Adrenal gland (tissue), 12 donors: ENCODE measurements around the gene NIPA2. TPM values are rescaled to one million over a fixed set of nuclear protein-coding genes. Genes with fewer than 3 reads are reported as not detected.

Experiments used
- DNase-seq, 7 donors: peaks; one replicate each; pipeline ENCODE4 v3.0.0-alpha.2; 2019 to 2020
- H3K27ac ChIP-seq, 5 donors: fragments of 200-600 bp; sonication (generic) in 4 of 5; 1 replicate in 3 of 5; 2 replicates in 2 of 5; pipeline versions ENCODE4 v1.5.1 to v1.8.0; 2016 to 2020; ENCODE audit warnings: mild to moderate bottlenecking in 1 of 5
- H3K27me3 ChIP-seq: fragments of 200-600 bp; 2 replicates; pipeline ENCODE4 v1.8.0; 2021
- H3K36me3 ChIP-seq, 2 donors: fragments of 200-600 bp; replicated peaks in 1 of 2; 1 replicate in 1 of 2; 2 replicates in 1 of 2; pipeline versions ENCODE4 v1.5.1 to v1.8.0; 2018 to 2022
- H3K4me1 ChIP-seq, 2 donors: fragments of 200-600 bp; replicated peaks in 1 of 2; 1 replicate in 1 of 2; 2 replicates in 1 of 2; pipeline versions ENCODE4 v1.5.1 to v1.8.0; 2018 to 2021
- H3K4me3 ChIP-seq, 4 donors: fragments of 200-600 bp; sonication (generic) in 3 of 4; one replicate each; pipeline ENCODE4 v1.5.1; 2016 to 2018
- H3K9me3 ChIP-seq, 3 donors: fragments of 200-600 bp; sonication (generic) in 1 of 3; replicated peaks in 1 of 3; 1 replicate in 2 of 3; 2 replicates in 1 of 3; pipeline versions ENCODE4 v1.5.1 to v1.8.0; 2016 to 2021
- POLR2A ChIP-seq, 2 donors: fragments of 450-650 bp; IDR thresholded peaks; one replicate each; pipeline ENCODE4 v1.6.1; 2017; ENCODE audit warnings: antibody characterized with exemption in 2 of 2, mild to moderate bottlenecking in 2 of 2, moderate library complexity in 1 of 2
- WGBS, 4 donors: extraction: QIAGEN DNeasy Blood & Tissue Kit in 2 of 4; methylation state at CpG; one replicate each; pipeline versions ENCODE4 v1.1.5 to v1.1.7; 2013 to 2017; 5-methylcytosine and 5-hydroxymethylcytosine counted together
- intact Hi-C, 2 donors: fragments of 100-400 bp; cut with DNase I; formaldehyde crosslinking; loops; one replicate each; pipeline versions ENCODE4 v1.14.1 to v1.15.0; 2022 to 2023
- polyA plus RNA-seq, 3 donors: library from polyadenylated mRNA; stranded (reverse); fragments of 200-250 nt in 2 of 3; fragments of 350-450 nt in 1 of 3; fragmentation: Illumina TruSeq in 1 of 3; extraction: RNeasy Lipid Tissue Mini Kit (QIAGEN cat#74804) in 1 of 3; gene quantifications; one replicate each; pipeline ENCODE4 v1.2.3, GENCODE V29; 2013 to 2014
- total RNA-seq, 9 donors: library from RNA; depleted of rRNA in 4 of 9; stranded (reverse); fragments of >200 nt in 4 of 9; fragments of 120-200 nt in 1 of 9; fragmentation: NEBNext Ultra II Directional in 1 of 9; extraction: Animal tissue kit (Norgen Biotek cat#: 25700) in 1 of 9; gene quantifications; one replicate each; pipeline versions ENCODE4 v1.1.0 to v1.2.4, GENCODE V29; 2013 to 2023
- TF ChIP-seq, protein P1 (sequence below), 6 experiments: fragments of 450-650 bp in 4 of 6; fragments of 200-600 bp in 2 of 6; sonication (generic) in 1 of 6; IDR thresholded peaks; 1 replicate in 5 of 6; 2 replicates in 1 of 6; pipeline versions ENCODE4 v1.5.1 to v1.8.0; 2016 to 2021; ENCODE audit warnings: antibody characterized with exemption in 6 of 6, mild to moderate bottlenecking in 2 of 6, moderate library complexity in 1 of 6
- donor health status: healthy with polysubstance abuse.
- donor health status: Bipolar disorder and iron deficiency.
- donor health status: DM: yes; HTN: yes; CAD: no.
- donor health status: DM: no; HTN: no; CAD: no.
- donor health status: DM: no; HTN: no; CAD: no.
- donor health status: DM: yes; HTN: yes; CAD: no.

Gene NIPA2
- total and polyA plus RNA-seq, 12 donors: 10.5 to 77.4 (median 60.2) TPM

DNA sequence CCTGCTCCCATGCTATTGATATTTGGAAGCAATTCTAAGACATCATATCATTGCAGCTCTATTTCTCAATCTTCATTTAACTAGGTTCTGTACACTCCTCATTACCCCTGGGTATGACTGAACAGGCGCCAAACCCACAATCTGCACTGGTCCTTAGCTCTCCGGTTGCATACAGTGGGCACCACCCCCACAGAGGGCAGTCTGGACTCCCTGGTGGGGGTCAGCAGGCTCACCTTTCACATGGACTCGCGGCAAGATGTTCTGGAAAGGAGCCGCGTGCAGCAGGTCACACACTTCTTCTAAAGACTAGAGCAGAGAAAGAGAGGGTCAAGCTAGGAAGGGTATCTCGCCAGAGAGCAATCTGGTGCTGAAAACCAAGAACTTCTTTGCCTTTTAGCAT lies 36.5 kb downstream of the NIPA2 start:
- no peaks in the 10 kb centered on the region for H3K9me3 ChIP-seq
- H3K36me3 ChIP-seq: peaks cover 0 to 66% of the 10 kb centered on the region in 2 donors
- no peaks in the 10 kb centered on the region for H3K4me1 ChIP-seq
- H3K27me3 ChIP-seq: no peaks in the 10 kb centered on the region
- TF ChIP-seq, protein P1, sequence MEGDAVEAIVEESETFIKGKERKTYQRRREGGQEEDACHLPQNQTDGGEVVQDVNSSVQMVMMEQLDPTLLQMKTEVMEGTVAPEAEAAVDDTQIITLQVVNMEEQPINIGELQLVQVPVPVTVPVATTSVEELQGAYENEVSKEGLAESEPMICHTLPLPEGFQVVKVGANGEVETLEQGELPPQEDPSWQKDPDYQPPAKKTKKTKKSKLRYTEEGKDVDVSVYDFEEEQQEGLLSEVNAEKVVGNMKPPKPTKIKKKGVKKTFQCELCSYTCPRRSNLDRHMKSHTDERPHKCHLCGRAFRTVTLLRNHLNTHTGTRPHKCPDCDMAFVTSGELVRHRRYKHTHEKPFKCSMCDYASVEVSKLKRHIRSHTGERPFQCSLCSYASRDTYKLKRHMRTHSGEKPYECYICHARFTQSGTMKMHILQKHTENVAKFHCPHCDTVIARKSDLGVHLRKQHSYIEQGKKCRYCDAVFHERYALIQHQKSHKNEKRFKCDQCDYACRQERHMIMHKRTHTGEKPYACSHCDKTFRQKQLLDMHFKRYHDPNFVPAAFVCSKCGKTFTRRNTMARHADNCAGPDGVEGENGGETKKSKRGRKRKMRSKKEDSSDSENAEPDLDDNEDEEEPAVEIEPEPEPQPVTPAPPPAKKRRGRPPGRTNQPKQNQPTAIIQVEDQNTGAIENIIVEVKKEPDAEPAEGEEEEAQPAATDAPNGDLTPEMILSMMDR (IDR thresholded peaks at IDR 0.05): no peak
- TF ChIP-seq POLR2A (IDR thresholded peaks at IDR 0.05): no peak
- H3K4me3 ChIP-seq: no peak overlapping the region
- H3K27ac ChIP-seq: no peak overlapping the region
- DNase-seq: peak in 1 of 7 donors; percentile 42
- intact Hi-C loops: loop anchor here in 1 of 2 donors (10.0 kb wide), 2 partner anchors 50 to 80 kb away; no protein-coding TSS in a partner anchor
- WGBS, 4 donors: 89 to 97% (median 96%) methylated on average over 7 of the region's 7 CpGs

DNA sequence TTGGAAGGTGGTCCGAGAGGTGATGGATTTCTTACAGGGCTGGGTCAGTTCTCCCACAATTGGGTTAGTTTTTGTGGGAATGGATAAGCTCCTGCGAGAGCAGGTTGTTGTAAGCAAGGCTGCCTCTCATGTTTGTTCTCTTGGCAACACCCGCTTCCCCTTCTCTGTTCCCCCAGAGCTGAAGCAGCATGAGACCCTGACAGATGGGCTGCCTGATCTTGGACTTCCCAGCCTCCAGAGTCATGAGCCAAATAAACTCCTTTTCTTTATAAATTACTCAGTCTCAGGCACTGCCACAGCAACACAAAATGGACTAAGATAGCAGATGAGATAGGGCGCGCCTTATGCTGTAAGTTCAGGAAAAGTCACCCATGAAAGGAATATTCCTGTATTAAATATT lies 38.7 kb downstream of the NIPA2 start:
- Histone ChIP-seq H3K36me3 (peaks cover 0 to 66% of the 10 kb centered on the region in 2 donors), H3K4me1 (no peaks in the 10 kb centered on the region), H3K27me3 (no peaks in the 10 kb centered on the region), H3K27ac (no peak overlapping the region), H3K9me3 (no peaks in the 10 kb centered on the region), H3K4me3 (no peak overlapping the region)
- intact Hi-C loops: loop anchor here in 1 of 2 donors (10.0 kb wide), 2 partner anchors 48 to 82 kb away; no protein-coding TSS in a partner anchor
- TF ChIP-seq, protein P1 (IDR thresholded peaks at IDR 0.05): no peak
- no peak for TF ChIP-seq POLR2A (IDR thresholded peaks at IDR 0.05)
- WGBS, 4 donors: 97 to 100% (median 99%) methylated on average over 3 to 5 of the region's 5 CpGs
- DNase-seq: no peak

DNA sequence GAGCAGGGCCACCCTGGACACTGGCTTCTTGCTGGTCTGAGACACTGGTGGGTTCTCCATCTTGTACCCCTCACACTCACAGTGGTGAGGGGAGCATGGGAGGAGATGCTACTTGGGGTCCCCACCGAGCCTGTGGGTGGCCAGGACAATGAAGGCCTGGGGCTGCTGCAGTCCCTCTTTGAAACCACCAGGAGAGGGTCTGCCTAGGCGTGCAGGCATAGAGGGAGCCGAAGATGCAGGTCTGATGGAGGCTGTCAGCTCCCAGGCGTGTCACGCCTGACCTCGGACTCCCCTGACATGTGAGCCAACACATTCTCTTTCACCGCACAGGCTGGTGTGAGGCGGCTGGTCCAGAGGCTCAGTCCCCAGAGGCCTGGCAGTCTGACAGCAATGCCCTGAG lies 39.1 kb downstream of the NIPA2 start:
- intact Hi-C loops: loop anchor here in 1 of 2 donors (10.0 kb wide), 2 partner anchors 47 to 83 kb away; no protein-coding TSS in a partner anchor
- Histone ChIP-seq H3K36me3 (peaks cover 0 to 66% of the 10 kb centered on the region in 2 donors), H3K4me1 (no peaks in the 10 kb centered on the region), H3K27ac (no peak overlapping the region), H3K27me3 (no peaks in the 10 kb centered on the region), H3K9me3 (no peaks in the 10 kb centered on the region), H3K4me3 (no peak overlapping the region)
- DNase-seq: peak in 1 of 7 donors; percentile 39
- 83 to 98% (median 94%) methylated on average over 2 to 8 of the region's 8 CpGs for whole genome bisulfite sequencing, 4 donors
- no peak for TF ChIP-seq POLR2A (IDR thresholded peaks at IDR 0.05)
- TF ChIP-seq, protein P1 (IDR thresholded peaks at IDR 0.05): no peak

DNA sequence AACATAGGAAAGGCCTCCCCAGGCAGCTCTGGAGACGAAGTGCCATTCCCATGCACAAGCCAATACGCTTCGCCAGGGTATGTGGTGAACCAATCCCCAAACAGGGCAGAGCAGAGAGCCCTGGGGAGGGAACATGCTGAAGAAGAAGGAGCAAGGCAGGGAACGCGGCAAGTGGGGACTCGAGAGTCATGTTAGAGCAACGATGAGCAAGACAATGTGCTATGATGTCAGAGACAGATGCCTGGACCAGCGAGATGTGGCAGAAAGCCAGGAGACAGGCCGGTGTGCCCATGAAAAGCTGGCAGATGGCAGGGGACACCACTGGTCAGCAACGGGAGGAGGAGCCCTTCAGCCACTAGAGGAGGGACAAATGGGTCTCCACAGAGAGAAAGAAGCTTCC lies 39.6 kb downstream of the NIPA2 start:
- whole genome bisulfite sequencing, 4 donors: 81 to 87% (median 82%) methylated on average over 10 of the region's 10 CpGs
- H3K36me3 ChIP-seq: peaks cover 0 to 66% of the 10 kb centered on the region in 2 donors
- no peak overlapping the region for H3K4me3 ChIP-seq
- DNase-seq: peak in 3 of 7 donors; percentile 27 to 41 (median 31)
- H3K4me1 ChIP-seq: no peaks in the 10 kb centered on the region
- no peak overlapping the region for H3K27ac ChIP-seq
- TF ChIP-seq, protein P1 (IDR thresholded peaks at IDR 0.05): no peak
- no peak for TF ChIP-seq POLR2A (IDR thresholded peaks at IDR 0.05)
- no peaks in the 10 kb centered on the region for H3K27me3 ChIP-seq
- H3K9me3 ChIP-seq: no peaks in the 10 kb centered on the region
- intact Hi-C loops: loop anchor here in 1 of 2 donors (10.0 kb wide), 2 partner anchors 47 to 83 kb away; no protein-coding TSS in a partner anchor
